HCT116 (cell line): ENCODE data around the gene PPP1CB. TPM values are rescaled to one million over a fixed set of nuclear protein-coding genes. Genes with fewer than 3 reads are reported as not detected.
"Not testable (repeated sequence)": the region's sequence is repeated elsewhere in the genome, so short reads cannot be mapped to it uniquely, and the experiment has no call there.

Source experiments
- ATAC-seq: fragments of 200-7000 bp; cut with Tn5 transposase; 2 replicates; pipeline ENCODE4 v1.9.1; 2020; ENCODE audit warnings: mild to moderate bottlenecking, moderate library complexity
- BruUV-seq: library from RNA; stranded (reverse); fragments of 400-500 nt; replicated peaks from 2 replicates; lab custom pipeline; 2021; lab: Mats Ljungman, UMichigan
- CTCF ChIA-PET: fragments of 300-600 bp; sonication (Branson Sonifier 250); formaldehyde crosslinking; loops from one replicate; lab custom pipeline; 2021; ENCODE audit warnings: antibody characterized with exemption; lab: Charles Lee
- POLR2A ChIA-PET: fragments of 300-600, 350-600 bp; sonication (Branson Sonifier 250); formaldehyde crosslinking; loops from one replicate; lab custom pipeline; 2021; ENCODE audit warnings: antibody characterized with exemption; lab: Charles Lee
- RAD21 ChIA-PET, 2 experiments: fragments of 300-600 bp; sonication (Branson Sonifier 250); formaldehyde crosslinking; loops; one replicate each; lab custom pipeline; 2023; ENCODE audit warnings: low total read pairs in 2 of 2; ENCODE audit not compliant: uncharacterized antibody in 2 of 2, unreplicated experiment in 2 of 2, low non-redundant PET in 1 of 2; lab: Charles Lee
- DNase-seq: peaks from one replicate; pipeline ENCODE4 v3.0.0-alpha.2; 2010; ENCODE audit warnings: low read depth, low spot score
- H2AFZ ChIP-seq: fragments of 200-600 bp; shearing (Covaris generic), sonication (generic); 2 replicates; pipeline ENCODE4 v1.6.1; 2017; ENCODE audit warnings: low read depth, mixed run types, mixed read lengths, antibody characterized with exemption, low read length; ENCODE audit not compliant: poor library complexity, severe bottlenecking
- H3K27ac ChIP-seq: 2 replicates; pipeline ENCODE4 v1.5.1; 2012; ENCODE audit warnings: low read depth, low read length
- H3K27me3 ChIP-seq: fragments of 200-600 bp; sonication (generic); 2 replicates; pipeline ENCODE4 v1.6.1; 2016; ENCODE audit warnings: mixed run types, low read length, mixed read lengths; ENCODE audit not compliant: insufficient read depth
- H3K36me3 ChIP-seq, 2 experiments: fragments of 200-500 bp in 1 of 2; fragments of 200-600 bp in 1 of 2; sonication (Bioruptor generic) in 1 of 2; sonication (generic) in 1 of 2; 2 replicates each; pipeline versions ENCODE4 v1.5.1 to v1.6.1; 2014 to 2016; ENCODE audit warnings: low read length in 2 of 2, inconsistent platforms in 1 of 2, mixed read lengths in 1 of 2, mixed run types in 1 of 2; ENCODE audit not compliant: insufficient read depth in 2 of 2, control insufficient read depth in 1 of 2
- H3K4me1 ChIP-seq, 2 experiments: fragments of 200-600 bp in 1 of 2; sonication (generic) in 1 of 2; 2 replicates each; pipeline versions ENCODE4 v1.5.1 to v1.6.1; 2012 to 2017; ENCODE audit warnings: low read length in 2 of 2, inconsistent platforms in 1 of 2, mild to moderate bottlenecking in 1 of 2, mixed read lengths in 1 of 2, mixed run types in 1 of 2, moderate library complexity in 1 of 2; ENCODE audit not compliant: insufficient read depth in 2 of 2, control insufficient read depth in 1 of 2
- H3K4me2 ChIP-seq: fragments of 200-600 bp; sonication (generic); 2 replicates; pipeline ENCODE4 v1.6.1; 2017; ENCODE audit warnings: mixed run types, low read length, mixed read lengths
- H3K4me3 ChIP-seq, 2 experiments: fragments of 200-600 bp in 1 of 2; sonication (generic) in 1 of 2; replicated peaks in 1 of 2; 2 replicates each; pipeline ENCODE4 v1.5.1; 2011 to 2016; ENCODE audit warnings: low read length in 2 of 2, control low read depth in 1 of 2, low read depth in 1 of 2, mild to moderate bottlenecking in 1 of 2, mixed read lengths in 1 of 2, mixed run types in 1 of 2
- H3K79me2 ChIP-seq: fragments of 200-600 bp; sonication (generic); 2 replicates; pipeline ENCODE4 v1.6.1; 2017; ENCODE audit warnings: mild to moderate bottlenecking, mixed run types, low read length, moderate library complexity, mixed read lengths; ENCODE audit not compliant: insufficient read depth
- H3K9ac ChIP-seq: fragments of 200-600 bp; sonication (generic); 2 replicates; pipeline ENCODE4 v1.6.1; 2016; ENCODE audit warnings: low read length, mixed read lengths
- H3K9me2 ChIP-seq: fragments of 200-600 bp; sonication (generic), shearing (Covaris generic); 2 replicates; pipeline ENCODE4 v1.6.1; 2017; ENCODE audit warnings: mixed run types, mild to moderate bottlenecking, moderate library complexity; ENCODE audit not compliant: insufficient read depth
- H3K9me3 ChIP-seq, 2 experiments: fragments of 200-500 bp in 1 of 2; fragments of 200-600 bp in 1 of 2; sonication (Bioruptor generic) in 1 of 2; sonication (generic) in 1 of 2; 2 replicates each; pipeline ENCODE4 v1.6.1; 2014 to 2017; ENCODE audit warnings: low read length in 2 of 2, mixed read lengths in 2 of 2, inconsistent platforms in 1 of 2, low read depth in 1 of 2, mild to moderate bottlenecking in 1 of 2, mixed run types in 1 of 2, moderate library complexity in 1 of 2; ENCODE audit not compliant: control insufficient read depth in 1 of 2, insufficient read depth in 1 of 2
- H4K20me1 ChIP-seq: fragments of 200-600 bp; sonication (generic), shearing (Covaris generic); 2 replicates; pipeline ENCODE4 v1.6.1; 2017; ENCODE audit warnings: mixed run types, mild to moderate bottlenecking, moderate library complexity; ENCODE audit not compliant: insufficient read depth
- CBX3 ChIP-seq: IDR thresholded peaks from 2 replicates; pipeline ENCODE4 v1.6.1; 2012; ENCODE audit warnings: low read depth
- EGR1 ChIP-seq: IDR thresholded peaks from 2 replicates; pipeline ENCODE4 v1.6.1; 2012; ENCODE audit warnings: low read depth
- EZH2 ChIP-seq: fragments of 200-600 bp; sonication (generic); IDR thresholded peaks from 2 replicates; pipeline ENCODE4 v1.6.1; 2017; ENCODE audit warnings: antibody characterized with exemption, mixed run types
- FOSL1 ChIP-seq: IDR thresholded peaks from 2 replicates; pipeline ENCODE4 v1.6.1; 2012; ENCODE audit warnings: low read depth
- JUND ChIP-seq: IDR thresholded peaks from 2 replicates; pipeline ENCODE4 v1.6.1; 2012
- MAX ChIP-seq: IDR thresholded peaks from 2 replicates; pipeline ENCODE4 v1.6.1; 2012
- POLR2A ChIP-seq: IDR thresholded peaks from 2 replicates; pipeline ENCODE4 v1.7.0; 2011; ENCODE audit warnings: borderline replicate concordance; ENCODE audit not compliant: insufficient read depth, insufficient read length; ENCODE audit errors: extremely low read depth
- POLR2AphosphoS5 ChIP-seq: IDR thresholded peaks from 2 replicates; pipeline ENCODE4 v1.6.1; 2011; ENCODE audit warnings: mild to moderate bottlenecking, low read depth, low read length, moderate library complexity
- SIN3A ChIP-seq: IDR thresholded peaks from 2 replicates; pipeline ENCODE4 v1.6.1; 2012; ENCODE audit warnings: low read depth
- SP1 ChIP-seq: IDR thresholded peaks from 2 replicates; pipeline ENCODE4 v1.6.1; 2012; ENCODE audit warnings: low read depth
- SRF ChIP-seq: IDR thresholded peaks from 2 replicates; pipeline ENCODE4 v1.6.1; 2012; ENCODE audit warnings: low read depth
- TCF7L2 ChIP-seq: IDR thresholded peaks from 2 replicates; pipeline ENCODE4 v1.7.0; 2011; ENCODE audit warnings: borderline replicate concordance, inconsistent platforms; ENCODE audit not compliant: insufficient read depth, insufficient read length; ENCODE audit errors: extremely low read depth
- YY1 ChIP-seq: IDR thresholded peaks from 2 replicates; pipeline ENCODE4 v1.6.1; 2011; ENCODE audit warnings: low read length, low read depth, moderate library complexity, mild to moderate bottlenecking; ENCODE audit not compliant: insufficient replicate concordance; ENCODE audit errors: extremely low read depth
- ZBTB33 ChIP-seq: IDR thresholded peaks from 2 replicates; pipeline ENCODE4 v1.6.1; 2011; ENCODE audit warnings: mild to moderate bottlenecking, low read length, moderate library complexity; ENCODE audit not compliant: insufficient replicate concordance; ENCODE audit errors: extremely low read depth
- ZNF274 ChIP-seq: fragments of 200-500 bp; sonication (Bioruptor generic); IDR thresholded peaks from 2 replicates; pipeline ENCODE4 v1.6.1; 2014; ENCODE audit warnings: mild to moderate bottlenecking, low read depth, low read length, inconsistent platforms
- intact Hi-C: fragments of 100-400 bp; cut with micrococcal nuclease; formaldehyde crosslinking; loops from 2 replicates; pipeline ENCODE4 v1.10.0; 2022
- total RNA-seq: library from RNA; stranded (reverse); gene quantifications from one replicate; pipeline ENCODE4 v1.2.1, GENCODE V29; 2021; ENCODE audit not compliant: unreplicated experiment
- TF ChIP-seq, protein P1 (sequence below): IDR thresholded peaks from 2 replicates; pipeline ENCODE4 v1.6.1; 2012; ENCODE audit warnings: low read depth

PPP1CB gene
- total RNA-seq, 1 experiment from 2014 or later: 174 TPM

DNA sequence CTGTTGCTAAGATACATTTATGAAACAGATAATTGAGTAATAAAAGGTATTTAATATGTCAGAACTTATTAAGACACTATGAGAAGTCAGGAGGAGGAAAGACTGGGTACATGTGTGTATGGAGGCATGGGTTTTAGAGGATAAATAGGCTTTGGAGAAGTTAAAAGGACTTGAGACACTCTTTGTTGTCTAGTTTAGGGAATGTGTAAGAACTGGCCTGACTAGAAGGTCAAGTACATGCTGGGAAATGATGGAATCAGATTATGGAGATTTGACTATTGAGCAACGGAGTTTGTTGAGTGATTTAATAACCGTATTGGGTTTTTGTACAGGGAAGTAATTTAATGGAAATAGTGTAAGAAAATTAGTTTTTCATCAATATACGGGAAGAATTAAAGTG is 30.8 kb downstream of the PPP1CB start:
- Histone ChIP-seq H2AFZ (no peak overlapping the region), H3K4me1 (no peaks in the 10 kb centered on the region), H3K9me3 (no peaks in the 10 kb centered on the region), H3K4me2 (no peak overlapping the region), H3K36me3 (peaks cover 32 to 50% of the 10 kb centered on the region in 2 experiments; a peak in 3 of 4 replicates), H3K27ac (no peak overlapping the region), H3K4me3 (no peak overlapping the region), H3K9ac (no peak overlapping the region), H3K9me2 (no peaks in the 10 kb centered on the region), H3K27me3 (no peaks in the 10 kb centered on the region), H3K79me2 (peaks cover 38% of the 10 kb centered on the region), H4K20me1 (no peaks in the 10 kb centered on the region)
- BruUV-seq: no TSS peak
- DNase-seq (no peak), ATAC-seq (no peak)
- ChIA-PET CTCF (interaction anchor here (1.0 kb wide), 1 partner anchor 189 kb away, joined by 4 read pairs; no protein-coding TSS in a partner anchor), RAD21 (no interaction called here), POLR2A (no interaction called here)
- TF ChIP-seq MAX (no peak), EGR1 (no peak), POLR2AphosphoS5 (no peak), ZNF274 (no peak), YY1 (no peak), ZBTB33 (no peak), SIN3A (no peak), JUND (no peak), POLR2A (no peak), EZH2 (no peak), FOSL1 (no peak), TCF7L2 (no peak), SP1 (no peak), CBX3 (no peak), SRF (no peak)
- TF ChIP-seq, protein P1, sequence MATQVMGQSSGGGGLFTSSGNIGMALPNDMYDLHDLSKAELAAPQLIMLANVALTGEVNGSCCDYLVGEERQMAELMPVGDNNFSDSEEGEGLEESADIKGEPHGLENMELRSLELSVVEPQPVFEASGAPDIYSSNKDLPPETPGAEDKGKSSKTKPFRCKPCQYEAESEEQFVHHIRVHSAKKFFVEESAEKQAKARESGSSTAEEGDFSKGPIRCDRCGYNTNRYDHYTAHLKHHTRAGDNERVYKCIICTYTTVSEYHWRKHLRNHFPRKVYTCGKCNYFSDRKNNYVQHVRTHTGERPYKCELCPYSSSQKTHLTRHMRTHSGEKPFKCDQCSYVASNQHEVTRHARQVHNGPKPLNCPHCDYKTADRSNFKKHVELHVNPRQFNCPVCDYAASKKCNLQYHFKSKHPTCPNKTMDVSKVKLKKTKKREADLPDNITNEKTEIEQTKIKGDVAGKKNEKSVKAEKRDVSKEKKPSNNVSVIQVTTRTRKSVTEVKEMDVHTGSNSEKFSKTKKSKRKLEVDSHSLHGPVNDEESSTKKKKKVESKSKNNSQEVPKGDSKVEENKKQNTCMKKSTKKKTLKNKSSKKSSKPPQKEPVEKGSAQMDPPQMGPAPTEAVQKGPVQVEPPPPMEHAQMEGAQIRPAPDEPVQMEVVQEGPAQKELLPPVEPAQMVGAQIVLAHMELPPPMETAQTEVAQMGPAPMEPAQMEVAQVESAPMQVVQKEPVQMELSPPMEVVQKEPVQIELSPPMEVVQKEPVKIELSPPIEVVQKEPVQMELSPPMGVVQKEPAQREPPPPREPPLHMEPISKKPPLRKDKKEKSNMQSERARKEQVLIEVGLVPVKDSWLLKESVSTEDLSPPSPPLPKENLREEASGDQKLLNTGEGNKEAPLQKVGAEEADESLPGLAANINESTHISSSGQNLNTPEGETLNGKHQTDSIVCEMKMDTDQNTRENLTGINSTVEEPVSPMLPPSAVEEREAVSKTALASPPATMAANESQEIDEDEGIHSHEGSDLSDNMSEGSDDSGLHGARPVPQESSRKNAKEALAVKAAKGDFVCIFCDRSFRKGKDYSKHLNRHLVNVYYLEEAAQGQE: no peak
- intact Hi-C loops: no loop called here

DNA sequence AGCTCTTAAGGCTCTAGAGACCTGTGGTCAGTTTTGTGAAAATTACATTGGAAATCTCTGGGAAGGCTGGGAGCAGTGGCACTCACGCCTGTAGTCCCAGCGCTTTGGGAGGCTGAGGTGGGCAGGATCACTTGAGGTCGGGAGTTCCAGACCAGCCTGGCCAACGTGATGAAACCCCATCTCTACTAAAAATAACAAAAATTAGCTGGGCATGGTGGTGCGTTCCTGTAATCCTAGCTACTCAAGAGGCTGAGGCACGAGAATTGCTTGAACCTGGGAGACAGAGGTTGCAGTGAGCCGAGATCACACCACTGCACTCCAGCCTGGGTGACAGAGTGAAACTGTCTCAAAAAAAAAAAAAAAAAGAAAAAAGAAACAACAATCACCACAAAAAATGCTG is 32.9 kb downstream of the PPP1CB start:
- H3K36me3 ChIP-seq: peaks cover 34 to 52% of the 10 kb centered on the region in 2 experiments
- H3K4me1 ChIP-seq, BruUV-seq, DNase-seq, H2AFZ ChIP-seq, H3K9me2 ChIP-seq, H3K4me2 ChIP-seq, intact Hi-C loops, POLR2A ChIA-PET, H3K9me3 ChIP-seq, ATAC-seq, H4K20me1 ChIP-seq, H3K4me3 ChIP-seq, H3K27me3 ChIP-seq, H3K9ac ChIP-seq, H3K27ac ChIP-seq, CTCF ChIA-PET: not testable (repeated sequence)
- RAD21 ChIA-PET: interaction anchor here in 1 of 2 experiments (0.6 kb wide), 1 partner anchor 510 kb away, joined by 3 read pairs; no protein-coding TSS in a partner anchor
- H3K79me2 ChIP-seq: peaks cover 26% of the 10 kb centered on the region; the same call in 1 of the 2 replicates
